Stimulated activated CD4-positive, alpha-beta T cell treated with anti-CD3 and anti-CD28 coated beads, Interleukin-4, amount 100 ng/mL, for 1 hour (primary cell): Measurements from ENCODE around the gene NPW.

Experiments
- DNase-seq: peaks from one replicate; pipeline ENCODE4 v3.0.0-alpha.2; 2020

Gene NPW

DNA sequence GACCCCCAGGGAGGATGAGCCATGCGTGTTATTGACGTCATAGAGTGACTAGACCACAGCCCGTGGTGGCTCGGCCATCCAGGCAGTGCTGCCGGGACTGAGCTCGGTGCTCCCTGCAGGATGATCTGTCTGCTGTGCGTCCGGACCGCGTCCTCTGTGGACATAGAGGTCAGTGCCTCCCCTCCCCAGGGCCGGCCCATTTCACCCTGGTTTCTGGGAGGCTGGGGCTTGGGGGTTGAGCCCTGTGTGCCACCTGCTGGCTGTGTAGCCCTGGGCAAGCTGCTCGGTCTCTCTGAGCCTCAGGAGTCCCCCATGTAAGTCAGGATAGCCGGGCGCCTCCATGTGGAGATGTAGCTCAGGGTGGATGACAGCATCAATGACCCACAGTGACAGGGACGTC is 36.5 kb downstream of the NPW start:
- DNase-seq = no peak

DNA sequence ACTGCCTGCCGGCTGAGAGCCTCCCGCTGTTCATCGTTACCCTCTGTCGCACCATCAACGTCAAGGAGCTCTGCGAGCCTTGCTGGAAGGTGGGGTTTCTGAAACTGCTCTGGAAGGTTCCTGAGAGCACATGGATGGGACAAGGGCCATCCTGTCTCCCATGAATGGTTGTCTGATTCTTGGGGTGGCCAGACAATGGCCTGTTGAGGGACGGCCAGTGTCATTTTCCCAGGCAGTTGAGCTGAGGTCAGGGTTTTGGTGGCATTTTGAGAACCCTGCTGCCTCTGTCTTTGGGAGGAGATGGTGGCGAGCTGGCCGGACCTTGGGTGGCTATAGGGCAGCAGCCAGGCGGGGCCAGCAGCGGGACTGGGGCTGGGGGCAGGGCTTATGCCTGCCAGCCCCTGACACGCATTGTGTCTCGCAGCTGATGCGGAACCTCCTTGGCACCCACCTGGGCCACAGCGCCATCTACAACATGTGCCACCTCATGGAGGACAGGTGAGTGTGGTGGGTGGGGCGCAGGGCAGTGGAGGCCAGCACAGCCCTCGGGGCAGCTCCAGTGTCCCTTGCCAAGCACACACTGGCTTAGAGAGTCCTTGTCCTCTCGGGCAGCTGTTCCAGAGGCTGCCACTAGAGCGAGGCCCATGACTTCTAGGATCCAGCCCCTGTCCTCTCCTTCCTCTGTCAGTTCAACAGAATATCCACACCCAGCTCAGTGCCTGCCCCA is 37.3 kb downstream of the NPW start:
- DNase-seq = no peak

DNA sequence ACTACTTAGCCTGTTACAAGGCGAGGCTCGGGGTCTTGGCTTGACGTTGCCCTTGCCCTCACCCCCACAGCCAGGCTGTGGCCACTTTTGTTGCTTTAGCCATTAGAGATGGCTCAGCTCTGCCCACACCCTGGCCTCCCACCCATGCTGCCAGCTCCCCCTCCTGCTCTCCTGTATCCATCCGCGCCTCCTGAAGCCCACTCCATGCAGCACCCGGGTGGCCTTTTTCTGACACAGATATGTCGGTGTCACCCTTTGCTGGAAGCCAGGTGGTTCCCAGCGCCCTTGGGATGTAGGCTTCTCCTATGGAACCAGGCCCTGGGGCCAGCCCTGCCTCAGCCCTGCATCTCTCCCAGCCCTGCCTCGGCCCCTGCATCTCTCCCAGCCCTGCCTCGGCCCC is 37.9 kb downstream of the NPW start:
- no peak for DNase-seq

DNA sequence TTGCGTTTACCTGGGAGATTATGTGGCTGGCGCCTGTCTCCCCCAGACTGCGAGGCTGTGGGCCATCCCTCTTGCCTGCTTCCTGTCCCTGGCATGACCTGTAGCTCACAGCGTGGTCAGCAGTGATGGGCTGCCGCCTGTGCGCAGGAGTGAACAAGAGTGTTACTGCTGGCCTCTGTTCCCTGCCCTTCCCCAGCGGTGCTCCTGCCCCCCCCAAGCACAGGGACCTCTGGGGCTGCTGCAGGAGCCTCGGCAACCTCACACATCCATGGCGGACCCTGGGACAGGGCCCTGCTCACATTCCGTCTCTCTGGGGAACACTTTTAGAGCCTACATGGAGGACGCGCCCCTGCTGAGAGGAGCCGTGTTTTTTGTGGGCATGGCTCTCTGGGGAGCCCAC is 38.8 kb downstream of the NPW start:
- DNase-seq = no peak

DNA sequence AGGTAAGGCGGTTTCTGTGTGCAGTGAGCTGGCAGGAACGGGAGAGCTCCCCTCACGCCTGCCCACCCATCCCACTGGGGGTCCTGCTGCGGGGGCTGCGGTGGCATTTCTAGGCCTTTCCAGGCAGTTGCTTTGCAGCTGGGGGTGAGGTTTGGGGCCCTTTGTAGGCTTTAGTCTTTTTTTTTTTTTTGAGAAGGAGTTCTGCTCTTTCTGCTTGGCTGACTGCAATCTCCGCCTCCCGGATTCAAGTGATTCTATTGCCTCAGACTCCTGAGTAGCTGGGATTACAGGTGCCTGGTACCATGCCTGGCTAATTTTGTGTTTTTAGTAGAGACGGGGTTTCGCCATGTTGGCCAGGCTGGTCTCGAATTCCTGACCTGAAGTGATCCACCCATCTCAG is 39.3 kb downstream of the NPW start:
- no peak for DNase-seq

DNA sequence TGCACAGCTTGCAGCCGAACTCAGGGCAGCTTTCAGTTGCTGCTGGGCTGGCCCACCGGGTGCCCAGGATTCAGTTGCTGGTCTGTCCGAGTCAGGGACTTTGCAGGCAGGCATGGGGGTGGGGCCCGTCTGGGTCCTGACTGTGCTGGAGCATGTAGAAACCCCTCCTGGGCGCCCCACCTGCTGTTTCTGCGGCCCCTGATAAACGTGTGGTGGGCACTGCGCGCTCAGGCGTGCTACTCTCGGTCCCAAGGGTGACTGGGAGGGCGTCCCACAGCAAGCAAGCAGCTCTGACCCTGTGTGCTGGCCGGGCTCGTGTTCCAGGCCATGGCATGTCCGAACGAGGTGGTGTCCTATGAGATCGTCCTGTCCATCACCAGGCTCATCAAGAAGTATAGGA is 40.8 kb downstream of the NPW start:
- no peak for DNase-seq

DNA sequence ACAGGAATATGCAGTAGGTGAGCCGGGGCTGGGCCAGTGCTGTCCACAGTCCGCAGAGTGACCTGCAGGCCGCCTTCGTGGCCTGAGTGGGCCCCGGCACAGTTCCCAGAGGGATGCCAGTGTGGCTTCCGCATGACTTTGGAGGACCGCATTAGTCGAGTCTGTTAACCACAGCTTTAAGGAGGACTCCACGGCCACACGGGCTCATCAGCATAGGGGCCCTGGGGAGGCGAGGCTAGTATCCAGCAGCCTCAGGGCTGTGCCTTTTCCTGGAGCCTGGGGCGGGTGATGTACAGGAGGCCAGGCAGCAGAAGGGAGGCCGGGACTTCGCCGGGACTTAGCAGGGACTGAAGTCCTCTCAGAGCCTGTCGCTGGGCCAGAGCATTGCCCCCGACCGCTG is 41.4 kb downstream of the NPW start:
- no peak for DNase-seq

DNA sequence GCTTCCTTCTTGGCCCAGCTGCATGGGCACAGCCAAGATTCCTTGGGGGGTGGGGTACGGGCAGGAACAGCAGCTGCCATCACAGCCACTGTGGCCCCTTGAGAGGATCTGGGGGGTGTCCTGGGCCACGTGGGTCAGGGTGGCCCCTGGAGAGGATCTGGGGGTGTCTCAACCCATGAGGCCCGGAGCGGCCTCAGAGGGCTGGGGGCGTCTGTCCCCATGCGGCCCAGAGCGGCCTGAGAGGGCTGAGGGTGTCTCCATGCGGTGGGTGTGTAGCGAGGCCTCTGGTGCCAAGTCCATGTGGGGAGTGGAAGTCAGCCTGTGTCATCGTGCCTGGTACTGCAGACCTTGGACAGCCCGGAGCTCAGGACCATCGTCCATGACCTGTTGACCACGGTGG is 41.9 kb downstream of the NPW start:
- no peak for DNase-seq

DNA sequence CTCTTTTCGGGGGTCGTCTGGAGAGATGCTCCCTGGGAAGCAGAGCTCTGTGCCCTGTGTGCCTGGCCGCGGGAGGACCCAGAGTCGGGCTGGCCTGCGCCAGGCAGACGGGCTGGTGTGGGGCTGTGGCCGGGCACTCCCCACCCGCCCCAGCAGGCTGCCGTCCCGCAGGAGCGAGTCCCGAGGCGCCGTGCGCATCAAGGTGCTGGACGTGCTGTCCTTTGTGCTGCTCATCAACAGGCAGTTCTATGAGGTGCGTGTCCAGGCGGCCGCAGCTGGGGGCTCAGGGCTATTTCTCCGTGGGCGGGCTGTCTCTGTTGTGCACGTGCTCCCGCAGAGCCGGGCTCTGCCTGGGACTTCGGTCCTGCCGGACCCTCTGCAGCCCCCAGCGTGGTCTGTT is 43.2 kb downstream of the NPW start:
- no peak for DNase-seq

DNA sequence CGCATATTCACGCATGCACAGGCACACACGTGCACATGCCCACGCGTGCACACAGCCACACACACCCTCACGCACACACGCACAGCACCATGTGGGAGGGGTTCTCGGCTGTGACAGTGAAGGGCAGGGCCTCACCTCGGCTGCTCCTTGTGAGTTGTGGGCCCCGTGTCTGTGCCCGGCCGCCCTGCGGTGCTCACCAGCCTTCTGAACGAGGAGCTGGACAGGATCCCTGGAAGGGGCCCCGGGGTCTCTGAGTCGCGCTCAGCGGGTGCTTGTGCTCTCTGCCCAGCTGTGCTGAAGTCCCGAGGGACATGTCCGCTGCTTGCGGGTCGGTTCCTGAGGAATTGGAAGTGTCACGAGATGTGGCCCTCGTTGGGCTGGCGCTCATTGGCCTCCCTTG is 44.3 kb downstream of the NPW start:
- DNase-seq = no peak

DNA sequence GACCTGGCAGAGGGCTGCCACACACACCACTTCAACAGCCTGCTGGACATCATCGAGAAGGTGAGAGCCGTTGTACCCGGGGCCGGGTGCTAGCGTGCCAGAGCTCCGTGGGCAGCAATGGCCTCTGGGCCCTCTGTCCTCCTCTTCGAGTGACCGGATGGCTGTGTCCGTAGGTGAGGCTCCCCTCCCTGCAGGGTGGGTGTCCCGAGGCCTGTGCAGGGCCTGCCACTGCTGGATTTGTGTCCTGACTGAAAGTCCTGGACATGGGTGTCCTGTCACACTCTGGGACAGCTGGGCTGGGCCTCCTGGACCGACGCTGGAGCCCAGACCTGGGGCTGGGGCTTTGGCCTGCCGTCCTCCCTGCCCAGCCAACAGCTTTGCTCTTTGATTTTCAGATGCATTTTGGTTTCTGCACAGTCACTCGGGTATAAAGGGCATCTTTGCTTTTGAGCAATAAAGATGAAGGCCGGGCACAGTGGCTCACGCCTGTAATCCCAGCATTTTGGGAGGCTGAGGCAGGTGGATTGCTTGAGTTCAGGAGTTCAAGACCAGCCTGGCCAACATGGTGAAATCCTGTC is 44.9 kb downstream of the NPW start:
- DNase-seq = no peak

DNA sequence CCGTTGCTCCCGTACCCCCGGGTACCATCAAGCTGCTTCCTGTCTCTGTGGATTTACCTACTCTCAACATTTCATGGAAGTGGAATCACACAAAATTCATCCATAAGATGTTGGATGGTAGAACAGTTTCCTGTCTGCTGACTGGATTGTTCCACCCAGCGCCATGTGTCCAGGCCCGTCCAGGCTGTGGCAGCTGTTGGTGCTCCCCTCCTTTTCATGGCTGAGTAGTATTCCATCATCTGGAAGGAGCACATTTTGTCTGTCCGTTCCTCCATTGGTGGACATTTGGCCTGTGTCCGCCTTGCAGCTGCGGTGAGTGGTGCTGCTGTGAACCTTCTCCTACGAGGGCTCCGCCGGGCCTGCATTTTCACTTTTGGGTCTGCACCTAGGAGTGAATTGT is 46.6 kb downstream of the NPW start:
- no peak for DNase-seq
